HG02759 (cell line): ENCODE measurements around the gene VASN.
"Not testable (repeated sequence)": the region's sequence is repeated elsewhere in the genome, so short reads cannot be mapped to it uniquely, and the experiment has no call there.

Source experiments
- ATAC-seq: cut with Tn5 transposase; IDR thresholded peaks from one replicate; pipeline ENCODE4 v1.9.1; 2021; ENCODE audit warnings: mild to moderate bottlenecking, moderate library complexity; ENCODE audit not compliant: unreplicated experiment

VASN gene

GRCh38 chr16:4371357-4372000, at the start of gene VASN:
TSS of gene VASN (plus strand) at chr16:4371848. CDS start at chr16:4380878, 9,030 bp downstream.
- ATAC-seq, result peak; percentile 81

GRCh38 chr16:4322121-4323052, 49.3 kb upstream of the VASN start:
- ATAC-seq, result no peak

- ATAC-seq, result no peak
These were observed 48.4 kb upstream of the VASN start for GRCh38 chr16:4323071-4323844.

- no peak for ATAC-seq
These were observed 47.7 kb upstream of the VASN start for GRCh38 chr16:4323845-4324488.

- ATAC-seq, result no peak
These were observed 47.0 kb upstream of the VASN start for GRCh38 chr16:4324492-4325252.

DNA sequence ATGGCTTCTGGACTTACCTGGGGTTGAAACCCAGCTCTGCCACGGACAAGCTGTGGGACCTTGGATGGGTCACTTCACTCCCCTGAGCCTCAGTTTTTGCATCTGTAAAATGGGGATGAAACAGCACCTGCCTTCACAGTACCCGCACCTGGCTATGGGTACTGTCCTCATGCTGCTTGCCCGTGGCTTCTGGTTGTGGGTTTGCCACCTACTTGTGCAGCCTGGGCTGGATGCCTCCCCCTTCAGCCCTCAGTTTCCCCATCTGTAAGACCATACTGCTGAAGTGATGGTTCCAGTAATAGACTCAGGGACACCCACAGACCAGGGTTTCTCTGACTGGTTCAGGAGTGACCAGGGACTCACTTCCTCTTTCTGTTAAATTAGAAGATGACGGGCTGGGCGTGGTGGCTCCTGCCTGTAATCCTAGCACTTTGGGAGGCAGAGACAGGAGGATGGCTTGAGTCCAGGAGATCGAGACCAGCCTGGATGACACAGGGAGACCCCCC, 46.3 kb upstream of the VASN start:
- ATAC-seq, result no peak

GRCh38 chr16:4327386-4328045, 44.1 kb upstream of the VASN start:
- peak; percentile 6 for ATAC-seq

DNA sequence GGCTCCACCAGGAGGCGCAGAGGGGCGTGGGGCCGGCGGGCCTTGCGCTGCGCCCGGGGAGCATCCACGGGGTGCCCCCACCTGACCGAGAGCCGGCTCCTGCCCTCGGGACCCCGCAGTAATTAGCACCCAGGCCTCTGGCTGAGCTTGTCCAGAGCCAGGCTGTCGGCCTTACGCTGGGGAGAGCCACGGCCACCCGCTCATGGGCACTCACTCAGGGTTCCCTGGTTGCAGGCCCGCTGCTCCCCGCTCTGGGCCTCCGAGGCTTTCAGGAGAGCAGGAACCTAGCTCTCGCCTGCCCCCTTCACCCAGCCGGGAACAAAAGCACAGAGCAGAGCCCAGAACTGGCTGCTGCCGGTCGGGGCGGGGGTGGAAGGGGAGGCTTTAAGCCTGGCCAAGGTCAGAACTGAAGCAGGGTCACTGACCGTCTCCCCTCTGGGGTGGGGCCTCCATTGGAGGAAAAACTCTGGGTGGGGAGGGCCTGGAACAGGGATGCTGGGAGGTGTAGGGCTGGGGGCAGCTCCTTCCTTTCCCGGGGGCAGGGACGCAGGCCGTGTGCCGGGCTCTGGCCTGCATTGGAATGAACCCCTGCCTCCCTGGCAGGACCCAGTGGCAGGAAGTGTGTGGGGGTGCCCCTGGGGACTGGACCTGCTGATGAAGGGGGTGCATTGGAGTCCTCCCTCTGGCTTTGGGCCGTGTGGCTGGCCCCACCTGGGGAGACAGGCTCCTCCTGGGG, 43.4 kb upstream of the VASN start:
- peak; percentile 44 for ATAC-seq

GRCh38 chr16:4328782-4329775, 42.6 kb upstream of the VASN start:
- no peak for ATAC-seq

- peak; percentile 56 for ATAC-seq
These were observed 41.3 kb upstream of the VASN start for GRCh38 chr16:4330277-4330874.

- ATAC-seq, result no peak
These were observed 39.6 kb upstream of the VASN start for GRCh38 chr16:4332083-4332482.

DNA sequence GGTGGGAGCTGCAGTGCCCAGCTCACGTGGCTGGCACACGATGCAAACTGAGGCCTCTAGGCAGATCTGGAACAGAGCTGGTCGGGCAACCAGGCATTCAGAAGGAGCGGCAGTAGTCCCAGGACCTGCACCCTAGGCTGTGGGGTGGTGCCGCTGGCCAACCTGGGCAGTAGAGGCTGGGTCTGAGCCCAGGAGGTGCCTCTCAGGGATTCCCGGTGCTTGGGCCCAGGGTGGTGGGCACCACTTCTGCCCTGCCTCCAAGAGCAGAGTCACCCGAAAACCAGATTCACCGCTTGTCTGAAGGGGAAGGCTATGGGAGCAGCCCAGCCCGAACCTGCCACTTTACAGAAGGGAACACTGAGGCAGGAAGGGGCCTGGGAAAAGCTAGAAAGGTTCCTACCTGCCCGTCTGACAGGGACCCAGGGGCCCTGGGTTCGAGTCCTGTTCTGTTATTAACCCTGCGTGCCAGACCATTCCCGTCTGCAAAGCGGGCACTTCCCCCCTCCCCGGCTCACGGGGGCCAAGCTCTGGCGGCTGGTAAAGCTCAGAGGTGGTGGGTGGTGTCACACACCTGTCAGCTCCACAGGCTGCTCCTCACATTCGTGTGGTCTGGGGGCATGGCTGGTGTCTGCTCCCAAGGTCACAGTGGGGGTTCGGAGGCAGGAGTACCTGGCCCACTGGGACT, 38.9 kb upstream of the VASN start:
- ATAC-seq, result no peak

DNA sequence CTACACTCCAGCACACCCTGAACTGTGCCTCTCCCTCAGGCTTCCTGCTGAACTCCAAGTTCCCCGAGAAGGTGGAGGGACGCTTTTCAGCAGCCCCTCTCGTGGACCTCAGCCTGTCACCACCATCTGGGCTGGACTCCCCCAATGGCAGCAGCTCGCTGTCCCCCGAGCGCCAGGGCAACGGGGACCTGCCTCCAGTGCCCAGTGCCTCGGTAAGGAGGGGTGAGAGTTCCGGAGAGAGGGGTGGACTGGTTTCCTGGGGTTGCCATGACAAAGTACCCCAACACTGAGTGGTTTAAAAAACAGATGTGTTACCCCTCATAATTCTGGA, 38.4 kb upstream of the VASN start:
- no peak for ATAC-seq

- ATAC-seq, result not testable (repeated sequence)
These were observed 37.9 kb upstream of the VASN start for GRCh38 chr16:4333714-4334113.

GRCh38 chr16:4334724-4335495, 36.7 kb upstream of the VASN start:
- no peak for ATAC-seq
